H1 (cell line): ENCODE data around the gene PRDM4. TPM values are rescaled to one million over a fixed set of nuclear protein-coding genes. Genes with fewer than 3 reads are reported as not detected.

Experiments
- CTCF ChIA-PET: fragments of 300-600 bp; sonication (Branson Sonifier 250); formaldehyde crosslinking; loops from one replicate; lab custom pipeline; 2021; ENCODE audit not compliant: partially characterized antibody; lab: Charles Lee
- POLR2A ChIA-PET: fragments of 300-600 bp; sonication (Branson Sonifier 250); formaldehyde crosslinking; loops from one replicate; lab custom pipeline; 2021; ENCODE audit warnings: inconsistent platforms; ENCODE audit not compliant: partially characterized antibody; lab: Charles Lee
- DNase-seq, 2 experiments: peaks; one replicate each; pipeline versions ENCODE4 v3.0.0 to v3.0.0-alpha.2; 2010 to 2022; ENCODE audit warnings: low spot score in 2 of 2, low read depth in 1 of 2, mixed read lengths in 1 of 2
- FAIRE-seq: peaks from 2 replicates; lab custom pipeline; 2011; peaks lifted over from hg19 to GRCh38; lab: Jason Lieb, UNC
- H2AFZ ChIP-seq: 2 replicates; pipeline ENCODE4 v1.8.1; 2012; ENCODE audit warnings: low read length, inconsistent platforms
- H2AK5ac ChIP-seq: 2 replicates; pipeline ENCODE4 v1.6.1; 2013; ENCODE audit warnings: low read depth, low read length
- H2BK120ac ChIP-seq: replicated peaks from 2 replicates; pipeline ENCODE3; 2013; ENCODE audit warnings: low read depth, low read length, inconsistent platforms
- H2BK12ac ChIP-seq: 2 replicates; pipeline ENCODE4 v1.6.1; 2013; ENCODE audit warnings: low read depth, low read length
- H2BK15ac ChIP-seq: 2 replicates; pipeline ENCODE4 v1.6.1; 2013; ENCODE audit warnings: low read length
- H2BK20ac ChIP-seq: 2 replicates; pipeline ENCODE4 v1.6.1; 2013; ENCODE audit warnings: low read length
- H2BK5ac ChIP-seq: 2 replicates; pipeline ENCODE4 v1.6.1; 2013; ENCODE audit warnings: low read depth, low read length
- H3K14ac ChIP-seq: 2 replicates; pipeline ENCODE4 v1.6.1; 2013; ENCODE audit warnings: inconsistent platforms; ENCODE audit not compliant: insufficient read length
- H3K18ac ChIP-seq: 2 replicates; pipeline ENCODE4 v1.6.1; 2013; ENCODE audit warnings: low read length; ENCODE audit errors: extremely low read depth
- H3K23ac ChIP-seq: 2 replicates; pipeline ENCODE4 v1.6.1; 2013; ENCODE audit warnings: inconsistent platforms; ENCODE audit not compliant: insufficient read length
- H3K23me2 ChIP-seq: 2 replicates; pipeline ENCODE4 v1.6.1; 2013; ENCODE audit warnings: low read depth, low read length
- H3K27ac ChIP-seq: 2 replicates; pipeline ENCODE4 v1.6.1; 2011; ENCODE audit warnings: low read depth, low read length, inconsistent platforms
- H3K27me3 ChIP-seq, 4 experiments: replicated peaks in 1 of 4; 1 replicate in 1 of 4; 2 replicates in 3 of 4; pipeline versions ENCODE4 v1.6.1 to v1.8.1; 2011 to 2013; ENCODE audit warnings: low read length in 3 of 4, mild to moderate bottlenecking in 3 of 4, inconsistent platforms in 2 of 4, mixed read lengths in 2 of 4, moderate library complexity in 1 of 4; ENCODE audit not compliant: control insufficient read depth in 3 of 4, insufficient read depth in 3 of 4; ENCODE audit errors: extremely low read depth in 1 of 4
- H3K36me3 ChIP-seq, 4 experiments: 2 replicates each; pipeline versions ENCODE4 v1.6.1 to v1.8.1; 2011 to 2013; ENCODE audit warnings: mild to moderate bottlenecking in 4 of 4, low read length in 3 of 4, moderate library complexity in 2 of 4, control low read depth in 1 of 4, inconsistent platforms in 1 of 4; ENCODE audit not compliant: insufficient read depth in 4 of 4, control insufficient read depth in 2 of 4
- H3K4ac ChIP-seq: replicated peaks from 2 replicates; pipeline ENCODE3; 2013; ENCODE audit warnings: low read length, low read depth, mixed read lengths, inconsistent platforms; ENCODE audit not compliant: insufficient read length
- H3K4me1 ChIP-seq, 4 experiments: replicated peaks in 1 of 4; 1 replicate in 1 of 4; 2 replicates in 3 of 4; pipeline versions ENCODE4 v1.6.1 to v1.8.1; 2011 to 2013; ENCODE audit warnings: low read length in 3 of 4, inconsistent platforms in 2 of 4, mixed read lengths in 1 of 4; ENCODE audit not compliant: insufficient read depth in 4 of 4, control insufficient read depth in 3 of 4
- H3K4me2 ChIP-seq, 2 experiments: 2 replicates each; pipeline versions ENCODE4 v1.6.1 to v1.8.1; 2011 to 2013; ENCODE audit warnings: low read depth in 2 of 2, low read length in 2 of 2, control low read depth in 1 of 2, inconsistent platforms in 1 of 2, mild to moderate bottlenecking in 1 of 2; ENCODE audit not compliant: insufficient read depth in 1 of 2
- H3K4me3 ChIP-seq, 4 experiments: fragments of 200-600, 300-600 bp in 1 of 4; sonication (generic), shearing (Covaris generic), sonication (Bioruptor Twin) in 1 of 4; 2 replicates each; pipeline versions ENCODE4 v1.5.1 to v1.8.1; 2011 to 2016; ENCODE audit warnings: low read length in 4 of 4, low read depth in 3 of 4, control low read depth in 2 of 4, inconsistent platforms in 2 of 4, mild to moderate bottlenecking in 2 of 4, mixed read lengths in 1 of 4, moderate library complexity in 1 of 4; ENCODE audit not compliant: insufficient read depth in 2 of 4; ENCODE audit errors: extremely low read depth in 1 of 4
- H3K56ac ChIP-seq: replicated peaks from 2 replicates; pipeline ENCODE3; 2013; ENCODE audit warnings: low read depth, mild to moderate bottlenecking, mixed read lengths, low read length, inconsistent platforms; ENCODE audit not compliant: insufficient read length
- H3K79me1 ChIP-seq: 2 replicates; pipeline ENCODE4 v1.6.1; 2013; ENCODE audit warnings: low read depth, low read length, control low read depth
- H3K79me2 ChIP-seq, 2 experiments: 2 replicates each; pipeline versions ENCODE4 v1.6.1 to v1.8.1; 2012 to 2013; ENCODE audit warnings: low read length in 2 of 2, mild to moderate bottlenecking in 2 of 2, inconsistent platforms in 1 of 2; ENCODE audit not compliant: insufficient read depth in 2 of 2, control insufficient read depth in 1 of 2
- H3K9ac ChIP-seq, 4 experiments: replicated peaks in 1 of 4; 1 replicate in 1 of 4; 2 replicates in 3 of 4; pipeline versions ENCODE4 v1.6.1 to v1.8.1; 2011 to 2013; ENCODE audit warnings: low read depth in 3 of 4, low read length in 3 of 4, control low read depth in 2 of 4, mild to moderate bottlenecking in 2 of 4, moderate library complexity in 2 of 4, inconsistent platforms in 1 of 4; ENCODE audit errors: extremely low read depth in 1 of 4
- H3K9me3 ChIP-seq, 2 experiments: 2 replicates each; pipeline versions ENCODE4 v1.6.1 to v1.8.1; 2012 to 2013; ENCODE audit warnings: mild to moderate bottlenecking in 2 of 2, moderate library complexity in 2 of 2, control low read depth in 1 of 2, inconsistent platforms in 1 of 2, low read depth in 1 of 2, low read length in 1 of 2, mixed read lengths in 1 of 2; ENCODE audit not compliant: insufficient read depth in 2 of 2
- H4K20me1 ChIP-seq, 2 experiments: replicated peaks in 1 of 2; 2 replicates each; pipeline versions ENCODE3 to v1.8.1; 2011 to 2013; ENCODE audit warnings: inconsistent platforms in 2 of 2, low read length in 2 of 2, mild to moderate bottlenecking in 1 of 2; ENCODE audit not compliant: insufficient read depth in 2 of 2, control insufficient read depth in 1 of 2
- H4K5ac ChIP-seq: 2 replicates; pipeline ENCODE4 v1.6.1; 2013; ENCODE audit warnings: low read length, low read depth, mixed read lengths, inconsistent platforms; ENCODE audit not compliant: insufficient read length
- H4K8ac ChIP-seq: 2 replicates; pipeline ENCODE4 v1.8.0; 2013; ENCODE audit warnings: mild to moderate bottlenecking, moderate library complexity, low read length, inconsistent platforms; ENCODE audit not compliant: insufficient read depth; ENCODE audit errors: extremely low read depth
- H4K91ac ChIP-seq: replicated peaks from 2 replicates; pipeline ENCODE3; 2013; ENCODE audit warnings: low read length, mixed read lengths, inconsistent platforms; ENCODE audit not compliant: insufficient read length
- BACH1 ChIP-seq: IDR thresholded peaks from 2 replicates; pipeline ENCODE4 v1.6.1; 2012; ENCODE audit warnings: low read length, improper control_type of control experiment
- BRCA1 ChIP-seq: IDR thresholded peaks from 2 replicates; pipeline ENCODE4 v1.6.1; 2012; ENCODE audit warnings: low read depth, low read length, improper control_type of control experiment
- E2F6 ChIP-seq: IDR thresholded peaks from 2 replicates; pipeline ENCODE4 v1.6.1; 2012; ENCODE audit warnings: inconsistent platforms
- HDAC2 ChIP-seq, 2 experiments: fragments of 300-600 bp in 1 of 2; sonication (generic) in 1 of 2; IDR thresholded peaks; 2 replicates each; pipeline ENCODE4 v1.6.1; 2011 to 2012; ENCODE audit warnings: low read depth in 2 of 2, low read length in 2 of 2, mild to moderate bottlenecking in 2 of 2, moderate library complexity in 2 of 2, borderline replicate concordance in 1 of 2, inconsistent platforms in 1 of 2
- HDAC6 ChIP-seq: IDR thresholded peaks from one replicate; pipeline ENCODE4 v1.7.1; 2012; ENCODE audit warnings: low read depth, mild to moderate bottlenecking, inconsistent platforms, low read length, moderate library complexity
- KDM5A ChIP-seq: fragments of 200-600 bp; IDR thresholded peaks from 2 replicates; pipeline ENCODE4 v1.7.1; 2012; ENCODE audit warnings: mild to moderate bottlenecking, low read length, inconsistent platforms, mixed read lengths
- MAFK ChIP-seq: IDR thresholded peaks from 2 replicates; pipeline ENCODE4 v1.6.1; 2012; ENCODE audit warnings: low read depth, mild to moderate bottlenecking, improper control_type of control experiment, low read length
- MAX ChIP-seq: IDR thresholded peaks from 2 replicates; pipeline ENCODE4 v1.6.1; 2012; ENCODE audit warnings: inconsistent platforms
- NANOG ChIP-seq: IDR thresholded peaks from 2 replicates; pipeline ENCODE4 v1.6.1; 2011; ENCODE audit warnings: low read length, low read depth, mild to moderate bottlenecking, inconsistent platforms; ENCODE audit not compliant: insufficient read depth, poor library complexity, severe bottlenecking
- SP2 ChIP-seq: IDR thresholded peaks from 2 replicates; pipeline ENCODE4 v1.6.1; 2012; ENCODE audit warnings: mild to moderate bottlenecking, low read length, inconsistent platforms
- TBP ChIP-seq: IDR thresholded peaks from 2 replicates; pipeline ENCODE4 v1.6.1; 2011; ENCODE audit warnings: low read depth, low read length, improper control_type of control experiment
- TCF12 ChIP-seq: IDR thresholded peaks from 2 replicates; pipeline ENCODE4 v1.6.1; 2011; ENCODE audit warnings: low read depth, mild to moderate bottlenecking, low read length
- WGBS, 2 experiments: shearing (Covaris generic) in 1 of 2; methylation state at CpG; one replicate each; pipeline versions ENCODE4 v1.1.6 to v1.1.7; 2013 to 2015; ENCODE audit warnings: low lambda C conversion rate in 2 of 2, mixed read lengths in 2 of 2, inconsistent platforms in 1 of 2, low coverage in 1 of 2, missing lambda C conversion rate in 1 of 2; ENCODE audit not compliant: insufficient replicate concordance in 2 of 2, insufficient coverage in 1 of 2, insufficient read length in 1 of 2; ENCODE audit errors: extremely low coverage in 1 of 2, missing lambda C conversion rate in 1 of 2; 5-methylcytosine and 5-hydroxymethylcytosine counted together
- polyA plus RNA-seq, 7 experiments: library from polyadenylated mRNA; depleted of rRNA in 3 of 7; stranded (reverse) in 5 of 7; unstranded in 2 of 7; fragments of >200 nt in 5 of 7; fragments of 200-250 nt in 2 of 7; gene quantifications; 1 replicate in 5 of 7; 2 replicates in 1 of 7; 4 replicates in 1 of 7; pipeline versions ENCODE4 v1.2.1 to v1.2.3, GENCODE V29; 2011 to 2013; ENCODE audit warnings: missing spikeins in 2 of 7, mixed read lengths in 2 of 7
- total RNA-seq: library from RNA; stranded (reverse); fragmentation: NEBNext Ultra II Directional; extraction: Animal tissue kit (Norgen Biotek cat#: 25700); gene quantifications from 2 replicates; pipeline ENCODE4 v1.2.1, GENCODE V29; 2021

Gene PRDM4
- total and polyA plus RNA-seq, 2 of the 8 experiments (the other 6 are each of a cell fraction or from before 2014, with no cell fraction given) = 10.1 to 17.5 TPM

- peaks cover 19 to 36% (median 34%) of the 10 kb centered on the region in 4 experiments for H3K27me3 ChIP-seq
- no peak overlapping the region for H3K4me3 ChIP-seq
- no peak overlapping the region for H2AFZ ChIP-seq
- H4K91ac ChIP-seq = no peak overlapping the region
- H2BK20ac ChIP-seq = no peak overlapping the region
- no peaks in the 10 kb centered on the region for H3K79me2 ChIP-seq
- peaks cover 5% of the 10 kb centered on the region; the same call in 1 of the 2 replicates for H3K23me2 ChIP-seq
- no peaks in the 10 kb centered on the region for H4K20me1 ChIP-seq
- no peak overlapping the region for H3K18ac ChIP-seq
- ChIA-PET POLR2A (no interaction called here), CTCF (interaction anchor here (0.6 to 1.1 kb wide), 2 partner anchors 18 to 20 kb away, joined by 3 read pairs; no protein-coding TSS in a partner anchor)
- no peak overlapping the region for H3K27ac ChIP-seq
- no peaks in the 10 kb centered on the region for H3K9me3 ChIP-seq
- H3K56ac ChIP-seq = no peak overlapping the region
- DNase-seq = no peak
- no peak overlapping the region for H3K23ac ChIP-seq
- H3K9ac ChIP-seq = no peak overlapping the region
- 80% methylated on average over 7 of the region's 7 CpGs; no CpG with 5 or more reads in 1 of the 2 experiments for WGBS, 2 experiments
- no peak overlapping the region for H3K4ac ChIP-seq
- no peaks in the 10 kb centered on the region for H3K79me1 ChIP-seq
- no peak overlapping the region for H2AK5ac ChIP-seq
- no peak for FAIRE-seq
- H2BK12ac ChIP-seq = no peak overlapping the region
- peaks cover 0 to 3% (median 0%) of the 10 kb centered on the region in 4 experiments; a peak in 2 of 7 replicates for H3K4me1 ChIP-seq
- H3K14ac ChIP-seq = no peak overlapping the region
- H4K8ac ChIP-seq = no peak overlapping the region
- H2BK15ac ChIP-seq = no peak overlapping the region
- H3K36me3 ChIP-seq = no peaks in the 10 kb centered on the region
- H2BK5ac ChIP-seq = no peak overlapping the region
- no peak overlapping the region for H4K5ac ChIP-seq
- H2BK120ac ChIP-seq = no peak overlapping the region
- no peak overlapping the region for H3K4me2 ChIP-seq
- TF ChIP-seq BRCA1 (no peak), NANOG (no peak), TCF12 (no peak), TBP (no peak), MAFK (no peak), E2F6 (no peak), HDAC6 (no peak), KDM5A (no peak), BACH1 (no peak), HDAC2 (IDR thresholded peaks at IDR 0.05; ENCODE audit: borderline replicate concordance in 1 of 2, low read depth in 2 of 2, low read length in 2 of 2) (no peak), SP2 (no peak), MAX (no peak)
These were observed 18.3 kb upstream of the PRDM4 start for GRCh38 chr12:107779077-107779831.
